Mesenchymal stem cell (in vitro differentiated cells and primary cell): Measurements from ENCODE around the gene GNPNAT1.
"Not testable (repeated sequence)": the region's sequence is repeated elsewhere in the genome, so short reads cannot be mapped to it uniquely, and the experiment has no call there.

Experiments
- DNase-seq: peaks from one replicate; pipeline ENCODE4 v3.0.0-alpha.2; 2013
- H2AFZ ChIP-seq: one replicate; pipeline ENCODE4 v1.6.1; 2013; ENCODE audit warnings: low read depth, mild to moderate bottlenecking, control low read depth, inconsistent platforms, low read length, moderate library complexity
- H2AK5ac ChIP-seq: 2 replicates; pipeline ENCODE4 v1.6.1; 2013; ENCODE audit warnings: low read length, moderate library complexity, mild to moderate bottlenecking, inconsistent platforms; ENCODE audit not compliant: severe bottlenecking
- H2BK120ac ChIP-seq: one replicate; pipeline ENCODE4 v1.6.1; 2013; ENCODE audit warnings: low read depth, mild to moderate bottlenecking, inconsistent platforms, low read length, moderate library complexity
- H2BK12ac ChIP-seq, 2 experiments: one replicate each; pipeline ENCODE4 v1.6.1; 2013; ENCODE audit warnings: inconsistent platforms in 2 of 2, low read length in 2 of 2, mild to moderate bottlenecking in 2 of 2, moderate library complexity in 2 of 2, control low read depth in 1 of 2
- H2BK15ac ChIP-seq: one replicate; pipeline ENCODE4 v1.6.1; 2013; ENCODE audit warnings: mild to moderate bottlenecking, low read depth, inconsistent platforms; ENCODE audit not compliant: poor library complexity, severe bottlenecking
- H2BK5ac ChIP-seq: 2 replicates; pipeline ENCODE4 v1.6.1; 2013; ENCODE audit warnings: low read depth, mild to moderate bottlenecking, low read length, control low read depth, inconsistent platforms; ENCODE audit not compliant: poor library complexity, severe bottlenecking
- H3K14ac ChIP-seq, 2 experiments: one replicate each; pipeline ENCODE4 v1.6.1; 2013; ENCODE audit warnings: inconsistent platforms in 2 of 2, low read length in 2 of 2, control low read depth in 1 of 2, mild to moderate bottlenecking in 1 of 2, moderate library complexity in 1 of 2
- H3K18ac ChIP-seq, 2 experiments: one replicate each; pipeline ENCODE4 v1.6.1; 2013; ENCODE audit warnings: inconsistent platforms in 2 of 2, low read length in 2 of 2, control low read depth in 1 of 2, low read depth in 1 of 2, mild to moderate bottlenecking in 1 of 2
- H3K23ac ChIP-seq, 2 experiments: one replicate each; pipeline ENCODE4 v1.6.1; 2013; ENCODE audit warnings: inconsistent platforms in 2 of 2, low read length in 2 of 2, mild to moderate bottlenecking in 2 of 2, moderate library complexity in 2 of 2, control low read depth in 1 of 2
- H3K27ac ChIP-seq: 2 replicates; pipeline ENCODE4 v1.5.1; 2013; ENCODE audit warnings: mild to moderate bottlenecking, moderate library complexity, low read length, control low read depth, inconsistent platforms; ENCODE audit not compliant: poor library complexity, severe bottlenecking
- H3K27me3 ChIP-seq, 2 experiments: 2 replicates each; pipeline versions ENCODE4 v1.6.1 to v1.7.0; 2013; ENCODE audit warnings: low read length in 2 of 2, mild to moderate bottlenecking in 2 of 2, moderate library complexity in 2 of 2, control low read depth in 1 of 2, inconsistent platforms in 1 of 2; ENCODE audit not compliant: control insufficient read depth in 1 of 2, insufficient read depth in 1 of 2
- H3K36me3 ChIP-seq, 2 experiments: 2 replicates each; pipeline versions ENCODE4 v1.6.1 to v1.7.0; 2013; ENCODE audit warnings: low read length in 2 of 2, control low read depth in 1 of 2, inconsistent platforms in 1 of 2, low read depth in 1 of 2, mild to moderate bottlenecking in 1 of 2; ENCODE audit not compliant: insufficient read depth in 2 of 2, control insufficient read depth in 1 of 2
- H3K4ac ChIP-seq, 2 experiments: one replicate each; pipeline ENCODE4 v1.6.1; 2013; ENCODE audit warnings: inconsistent platforms in 2 of 2, low read length in 2 of 2, mild to moderate bottlenecking in 2 of 2, moderate library complexity in 2 of 2, control low read depth in 1 of 2, low read depth in 1 of 2
- H3K4me1 ChIP-seq: 2 replicates; pipeline ENCODE4 v1.6.1; 2013; ENCODE audit warnings: low read depth, low read length, control low read depth; ENCODE audit not compliant: control insufficient read depth, insufficient read depth
- H3K4me2 ChIP-seq: 2 replicates; pipeline ENCODE4 v1.6.1; 2013; ENCODE audit warnings: low read length, mild to moderate bottlenecking, inconsistent platforms; ENCODE audit not compliant: poor library complexity, severe bottlenecking
- H3K4me3 ChIP-seq, 2 experiments: 2 replicates each; pipeline versions ENCODE4 v1.5.1 to v1.7.0; 2013; ENCODE audit warnings: low read length in 2 of 2, mild to moderate bottlenecking in 2 of 2, control low read depth in 1 of 2, low read depth in 1 of 2; ENCODE audit not compliant: insufficient read depth in 1 of 2
- H3K79me1 ChIP-seq: replicated peaks from 2 replicates; pipeline ENCODE4 v1.6.1; 2013; ENCODE audit warnings: mild to moderate bottlenecking, control low read depth, low read length, inconsistent platforms; ENCODE audit not compliant: poor library complexity, severe bottlenecking
- H3K9ac ChIP-seq: 2 replicates; pipeline ENCODE4 v1.7.0; 2013; ENCODE audit warnings: mild to moderate bottlenecking, low read length, moderate library complexity
- H3K9me3 ChIP-seq: 2 replicates; pipeline ENCODE4 v1.7.0; 2013; ENCODE audit warnings: mild to moderate bottlenecking, low read length; ENCODE audit not compliant: control insufficient read depth
- H4K8ac ChIP-seq: one replicate; pipeline ENCODE4 v1.6.1; 2013; ENCODE audit warnings: inconsistent platforms, mild to moderate bottlenecking, low read length, moderate library complexity
- H4K91ac ChIP-seq: one replicate; pipeline ENCODE4 v1.6.1; 2013; ENCODE audit warnings: mild to moderate bottlenecking, low read length, inconsistent platforms
- WGBS: methylation state at CpG from one replicate; pipeline ENCODE4 v1.1.7; 2013; ENCODE audit warnings: mixed read lengths; 5-methylcytosine and 5-hydroxymethylcytosine counted together

Gene GNPNAT1

GRCh38 chr14:52776816-52777215 lies 14.6 kb downstream of the GNPNAT1 start:
- H2AK5ac ChIP-seq = no peak overlapping the region
- H3K27ac ChIP-seq = no peak overlapping the region
- no peak overlapping the region for H4K91ac ChIP-seq
- no peak overlapping the region for H3K14ac ChIP-seq
- H2BK5ac ChIP-seq = no peak overlapping the region
- WGBS = 98% methylated on average over 6 of the region's 7 CpGs
- no peak overlapping the region for H4K8ac ChIP-seq
- no peaks in the 10 kb centered on the region for H3K27me3 ChIP-seq
- DNase-seq = no peak
- no peaks in the 10 kb centered on the region for H3K4me1 ChIP-seq
- H3K9ac ChIP-seq = no peak overlapping the region
- no peak overlapping the region for H2BK120ac ChIP-seq
- H3K4ac ChIP-seq = no peak overlapping the region
- no peak overlapping the region for H2BK12ac ChIP-seq
- peaks cover 13% of the 10 kb centered on the region for H3K79me1 ChIP-seq
- no peaks in the 10 kb centered on the region for H3K9me3 ChIP-seq
- H3K18ac ChIP-seq = no peak overlapping the region
- H3K23ac ChIP-seq = no peak overlapping the region
- H2BK15ac ChIP-seq = no peak overlapping the region
- peaks cover 13 to 86% of the 10 kb centered on the region in 2 experiments for H3K36me3 ChIP-seq
- H3K4me2 ChIP-seq = no peak overlapping the region
- no peak overlapping the region for H3K4me3 ChIP-seq
- no peak overlapping the region for H2AFZ ChIP-seq

- Histone ChIP-seq H3K4me2 (no peak overlapping the region), H3K4me1 (no peaks in the 10 kb centered on the region), H4K8ac (no peak overlapping the region), H3K27ac (no peak overlapping the region), H3K4ac (no peak overlapping the region), H2BK15ac (no peak overlapping the region), H2AFZ (no peak overlapping the region), H2BK120ac (no peak overlapping the region), H3K79me1 (peaks cover 12% of the 10 kb centered on the region), H2AK5ac (no peak overlapping the region), H4K91ac (no peak overlapping the region), H2BK12ac (no peak overlapping the region), H3K36me3 (peaks cover 8 to 84% of the 10 kb centered on the region in 2 experiments), H3K9me3 (no peaks in the 10 kb centered on the region), H3K18ac (no peak overlapping the region), H3K9ac (no peak overlapping the region), H2BK5ac (no peak overlapping the region), H3K23ac (no peak overlapping the region), H3K14ac (no peak overlapping the region), H3K4me3 (no peak overlapping the region), H3K27me3 (no peaks in the 10 kb centered on the region)
- no peak for DNase-seq
Measured at GRCh38 chr14:52769887-52770286, 21.5 kb downstream of the GNPNAT1 start.

- H3K9ac ChIP-seq = no peak overlapping the region
- H4K8ac ChIP-seq = no peak overlapping the region
- peaks cover 14% of the 10 kb centered on the region for H3K79me1 ChIP-seq
- no peak overlapping the region for H3K23ac ChIP-seq
- H3K4me3 ChIP-seq = no peak overlapping the region
- DNase-seq = no peak
- no peak overlapping the region for H2AK5ac ChIP-seq
- no peak overlapping the region for H3K4me2 ChIP-seq
- H3K14ac ChIP-seq = no peak overlapping the region
- H3K36me3 ChIP-seq = peaks cover 10 to 64% of the 10 kb centered on the region in 2 experiments
- H2BK12ac ChIP-seq = no peak overlapping the region
- H3K9me3 ChIP-seq = no peaks in the 10 kb centered on the region
- no peak overlapping the region for H3K27ac ChIP-seq
- H3K18ac ChIP-seq = no peak overlapping the region
- no peak overlapping the region for H2AFZ ChIP-seq
- no peak overlapping the region for H2BK15ac ChIP-seq
- H3K4ac ChIP-seq = no peak overlapping the region
- no peaks in the 10 kb centered on the region for H3K4me1 ChIP-seq
- H4K91ac ChIP-seq = no peak overlapping the region
- H2BK5ac ChIP-seq = no peak overlapping the region
- no peaks in the 10 kb centered on the region for H3K27me3 ChIP-seq
- WGBS = 96% methylated on average over 2 of the region's 3 CpGs
- no peak overlapping the region for H2BK120ac ChIP-seq
Measured at GRCh38 chr14:52767058-52767833, 24.2 kb downstream of the GNPNAT1 start.

GRCh38 chr14:52762923-52763322 lies 28.5 kb downstream of the GNPNAT1 start:
- not testable (repeated sequence) for H2BK5ac ChIP-seq, H4K8ac ChIP-seq, H2BK12ac ChIP-seq, H3K4me3 ChIP-seq, H2BK120ac ChIP-seq, H3K27me3 ChIP-seq, H2AK5ac ChIP-seq, H3K18ac ChIP-seq, H3K23ac ChIP-seq, H3K4ac ChIP-seq, H4K91ac ChIP-seq, H2AFZ ChIP-seq, H3K14ac ChIP-seq, H3K9me3 ChIP-seq, H3K4me1 ChIP-seq, H3K27ac ChIP-seq, H2BK15ac ChIP-seq, H3K9ac ChIP-seq, H3K4me2 ChIP-seq, DNase-seq
- 92% methylated on average over 3 of the region's 4 CpGs for WGBS
- peaks cover 14% of the 10 kb centered on the region for H3K79me1 ChIP-seq
- peaks cover 12 to 60% of the 10 kb centered on the region in 2 experiments for H3K36me3 ChIP-seq
